Panc1 (cell line): Measurements from ENCODE around the gene DUSP16. TPM values are rescaled to one million over a fixed set of nuclear protein-coding genes. Genes with fewer than 3 reads are reported as not detected.

ENCODE experiments used
- ATAC-seq: fragments of 200-7000 bp; cut with Tn5 transposase; 2 replicates; pipeline ENCODE4 v1.9.1; 2020; ENCODE audit warnings: mild to moderate bottlenecking, moderate library complexity
- BruUV-seq: library from RNA; stranded (reverse); fragments of 400-500 nt; replicated peaks from 2 replicates; lab custom pipeline; 2021; lab: Mats Ljungman, UMichigan
- CTCF ChIA-PET: fragments of 300-600 bp; sonication (Branson Sonifier 250); formaldehyde crosslinking; loops from one replicate; lab custom pipeline; 2022; ENCODE audit warnings: antibody characterized with exemption; lab: Charles Lee
- POLR2A ChIA-PET: fragments of 300-600 bp; sonication (Branson Sonifier 250); formaldehyde crosslinking; loops from one replicate; lab custom pipeline; 2022; ENCODE audit warnings: antibody characterized with exemption; lab: Charles Lee
- DNase-seq: peaks from one replicate; pipeline ENCODE4 v3.0.0-alpha.2; 2010; ENCODE audit warnings: low read depth, low spot score
- H3K27ac ChIP-seq: 2 replicates; pipeline ENCODE4 v1.5.1; 2011; ENCODE audit warnings: mild to moderate bottlenecking, low read length, inconsistent platforms
- H3K27me3 ChIP-seq: fragments of 200-500 bp; sonication (Bioruptor generic); 2 replicates; pipeline ENCODE4 v1.6.0; 2014; ENCODE audit warnings: low read length, inconsistent platforms; ENCODE audit not compliant: control insufficient read depth, insufficient read depth
- H3K36me3 ChIP-seq: fragments of 200-500 bp; sonication (Bioruptor generic); 2 replicates; pipeline ENCODE4 v1.5.1; 2014; ENCODE audit warnings: inconsistent platforms, mild to moderate bottlenecking, low read length, moderate library complexity; ENCODE audit not compliant: control insufficient read depth, insufficient read depth
- H3K4me1 ChIP-seq: 2 replicates; pipeline ENCODE4 v1.5.1; 2011; ENCODE audit warnings: inconsistent platforms, mild to moderate bottlenecking, low read length, moderate library complexity; ENCODE audit not compliant: control insufficient read depth, insufficient read depth
- H3K4me3 ChIP-seq, 2 experiments: 2 replicates each; pipeline ENCODE4 v1.5.1; 2011 to 2012; ENCODE audit warnings: low read depth in 2 of 2, low read length in 2 of 2, mild to moderate bottlenecking in 2 of 2, inconsistent platforms in 1 of 2, moderate library complexity in 1 of 2
- H3K9me3 ChIP-seq: fragments of 200-500 bp; sonication (Bioruptor generic); 2 replicates; pipeline ENCODE4 v1.5.1; 2014; ENCODE audit warnings: low read depth, mild to moderate bottlenecking, inconsistent platforms, low read length, moderate library complexity; ENCODE audit not compliant: control insufficient read depth, insufficient read depth
- POLR2AphosphoS5 ChIP-seq: IDR thresholded peaks from 2 replicates; pipeline ENCODE4 v1.6.1; 2012; ENCODE audit warnings: mild to moderate bottlenecking, low read depth, low read length, moderate library complexity
- SIN3A ChIP-seq: IDR thresholded peaks from 2 replicates; pipeline ENCODE4 v1.6.1; 2012; ENCODE audit warnings: low read depth, mild to moderate bottlenecking, low read length, moderate library complexity, borderline replicate concordance; ENCODE audit not compliant: insufficient read depth
- TCF7L2 ChIP-seq: IDR thresholded peaks from 2 replicates; pipeline ENCODE4 v1.6.1; 2011; ENCODE audit warnings: mild to moderate bottlenecking, low read depth, low read length, inconsistent platforms
- in situ Hi-C: cut with HindIII; loops from 2 replicates; pipeline ENCODE4 v1.10.0; 2016; ENCODE audit warnings: low sequenced_read_pairs, low pct_unique_long_range_greater_than_20kb
- intact Hi-C: fragments of 100-400 bp; cut with micrococcal nuclease; formaldehyde crosslinking; loops from one replicate; pipeline ENCODE4 v1.10.0; 2022; ENCODE audit not compliant: unreplicated experiment
- total RNA-seq: library from RNA; stranded (reverse); gene quantifications from one replicate; pipeline ENCODE4 v1.2.1, GENCODE V29; 2021; ENCODE audit not compliant: unreplicated experiment
- TF ChIP-seq, protein P1 (sequence below), 2 experiments: IDR thresholded peaks; 2 replicates each; pipeline ENCODE4 v1.6.1; 2011 to 2012; ENCODE audit warnings: low read depth in 2 of 2, control low read depth in 1 of 2, low read length in 1 of 2, mild to moderate bottlenecking in 1 of 2, moderate library complexity in 1 of 2; ENCODE audit not compliant: insufficient read depth in 1 of 2
- TF ChIP-seq, protein P2 (sequence below): fragments of 450-650 bp; IDR thresholded peaks from 2 replicates; pipeline ENCODE4 v1.5.1; 2017; ENCODE audit warnings: mild to moderate bottlenecking

The DUSP16 gene
- total RNA-seq, 1 experiment from 2014 or later: 12.9 TPM

GRCh38 chr12:12501121-12501520 lies 61.5 kb downstream of the DUSP16 start:
- ChIA-PET POLR2A (no interaction called here), CTCF (no interaction called here)

GRCh38 chr12:12499909-12500604 lies 62.6 kb downstream of the DUSP16 start:
- POLR2A ChIA-PET: interaction anchor here (0.6 kb wide), 1 partner anchor 197 kb away, joined by 20 read pairs; no protein-coding TSS in a partner anchor

More at GRCh38 chr12:12501121-12501520, 61.5 kb downstream of the DUSP16 start:
- H3K36me3 ChIP-seq: no peaks in the 10 kb centered on the region
- in situ Hi-C loops (no loop called here), intact Hi-C loops (no loop called here)
- H3K9me3 ChIP-seq: no peaks in the 10 kb centered on the region
- no TSS peak for BruUV-seq
- TF ChIP-seq, protein P1, sequence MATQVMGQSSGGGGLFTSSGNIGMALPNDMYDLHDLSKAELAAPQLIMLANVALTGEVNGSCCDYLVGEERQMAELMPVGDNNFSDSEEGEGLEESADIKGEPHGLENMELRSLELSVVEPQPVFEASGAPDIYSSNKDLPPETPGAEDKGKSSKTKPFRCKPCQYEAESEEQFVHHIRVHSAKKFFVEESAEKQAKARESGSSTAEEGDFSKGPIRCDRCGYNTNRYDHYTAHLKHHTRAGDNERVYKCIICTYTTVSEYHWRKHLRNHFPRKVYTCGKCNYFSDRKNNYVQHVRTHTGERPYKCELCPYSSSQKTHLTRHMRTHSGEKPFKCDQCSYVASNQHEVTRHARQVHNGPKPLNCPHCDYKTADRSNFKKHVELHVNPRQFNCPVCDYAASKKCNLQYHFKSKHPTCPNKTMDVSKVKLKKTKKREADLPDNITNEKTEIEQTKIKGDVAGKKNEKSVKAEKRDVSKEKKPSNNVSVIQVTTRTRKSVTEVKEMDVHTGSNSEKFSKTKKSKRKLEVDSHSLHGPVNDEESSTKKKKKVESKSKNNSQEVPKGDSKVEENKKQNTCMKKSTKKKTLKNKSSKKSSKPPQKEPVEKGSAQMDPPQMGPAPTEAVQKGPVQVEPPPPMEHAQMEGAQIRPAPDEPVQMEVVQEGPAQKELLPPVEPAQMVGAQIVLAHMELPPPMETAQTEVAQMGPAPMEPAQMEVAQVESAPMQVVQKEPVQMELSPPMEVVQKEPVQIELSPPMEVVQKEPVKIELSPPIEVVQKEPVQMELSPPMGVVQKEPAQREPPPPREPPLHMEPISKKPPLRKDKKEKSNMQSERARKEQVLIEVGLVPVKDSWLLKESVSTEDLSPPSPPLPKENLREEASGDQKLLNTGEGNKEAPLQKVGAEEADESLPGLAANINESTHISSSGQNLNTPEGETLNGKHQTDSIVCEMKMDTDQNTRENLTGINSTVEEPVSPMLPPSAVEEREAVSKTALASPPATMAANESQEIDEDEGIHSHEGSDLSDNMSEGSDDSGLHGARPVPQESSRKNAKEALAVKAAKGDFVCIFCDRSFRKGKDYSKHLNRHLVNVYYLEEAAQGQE (IDR thresholded peaks at IDR 0.05; ENCODE audit: insufficient read depth in 1 of 2, low read depth in 2 of 2, low read length in 1 of 2): no peak
- TF ChIP-seq, protein P2, sequence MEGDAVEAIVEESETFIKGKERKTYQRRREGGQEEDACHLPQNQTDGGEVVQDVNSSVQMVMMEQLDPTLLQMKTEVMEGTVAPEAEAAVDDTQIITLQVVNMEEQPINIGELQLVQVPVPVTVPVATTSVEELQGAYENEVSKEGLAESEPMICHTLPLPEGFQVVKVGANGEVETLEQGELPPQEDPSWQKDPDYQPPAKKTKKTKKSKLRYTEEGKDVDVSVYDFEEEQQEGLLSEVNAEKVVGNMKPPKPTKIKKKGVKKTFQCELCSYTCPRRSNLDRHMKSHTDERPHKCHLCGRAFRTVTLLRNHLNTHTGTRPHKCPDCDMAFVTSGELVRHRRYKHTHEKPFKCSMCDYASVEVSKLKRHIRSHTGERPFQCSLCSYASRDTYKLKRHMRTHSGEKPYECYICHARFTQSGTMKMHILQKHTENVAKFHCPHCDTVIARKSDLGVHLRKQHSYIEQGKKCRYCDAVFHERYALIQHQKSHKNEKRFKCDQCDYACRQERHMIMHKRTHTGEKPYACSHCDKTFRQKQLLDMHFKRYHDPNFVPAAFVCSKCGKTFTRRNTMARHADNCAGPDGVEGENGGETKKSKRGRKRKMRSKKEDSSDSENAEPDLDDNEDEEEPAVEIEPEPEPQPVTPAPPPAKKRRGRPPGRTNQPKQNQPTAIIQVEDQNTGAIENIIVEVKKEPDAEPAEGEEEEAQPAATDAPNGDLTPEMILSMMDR: no peak
- TF ChIP-seq POLR2AphosphoS5 (no peak), TCF7L2 (no peak), SIN3A (no peak)
- no peak for ATAC-seq
- no peaks in the 10 kb centered on the region for H3K4me1 ChIP-seq
- no peak overlapping the region for H3K4me3 ChIP-seq
- no peak overlapping the region for H3K27ac ChIP-seq
- DNase-seq: no peak
- H3K27me3 ChIP-seq: no peaks in the 10 kb centered on the region

More at GRCh38 chr12:12499909-12500604, 62.6 kb downstream of the DUSP16 start:
- Histone ChIP-seq H3K4me1 (no peaks in the 10 kb centered on the region), H3K9me3 (no peaks in the 10 kb centered on the region), H3K27me3 (no peaks in the 10 kb centered on the region), H3K4me3 (no peak overlapping the region), H3K36me3 (no peaks in the 10 kb centered on the region), H3K27ac (no peak overlapping the region)
- TF ChIP-seq SIN3A (no peak), TCF7L2 (no peak), POLR2AphosphoS5 (no peak)
- TF ChIP-seq, protein P2: no peak
- TF ChIP-seq, protein P1 (IDR thresholded peaks at IDR 0.05; ENCODE audit: insufficient read depth in 1 of 2, low read depth in 2 of 2, low read length in 1 of 2): no peak
- DNase-seq: no peak
- in situ Hi-C loops (no loop called here), intact Hi-C loops (no loop called here)
- CTCF ChIA-PET: no interaction called here
- no peak for ATAC-seq
- BruUV-seq: no TSS peak
